ENCODE results near the gene HBM. TPM values are rescaled to one million over a fixed set of nuclear protein-coding genes. Genes with fewer than 3 reads are reported as not detected.

The HBM gene
- total RNA-seq (ENCODE audit: unreplicated experiment): not detected
- long read RNA-seq: 0 reads

DNA sequence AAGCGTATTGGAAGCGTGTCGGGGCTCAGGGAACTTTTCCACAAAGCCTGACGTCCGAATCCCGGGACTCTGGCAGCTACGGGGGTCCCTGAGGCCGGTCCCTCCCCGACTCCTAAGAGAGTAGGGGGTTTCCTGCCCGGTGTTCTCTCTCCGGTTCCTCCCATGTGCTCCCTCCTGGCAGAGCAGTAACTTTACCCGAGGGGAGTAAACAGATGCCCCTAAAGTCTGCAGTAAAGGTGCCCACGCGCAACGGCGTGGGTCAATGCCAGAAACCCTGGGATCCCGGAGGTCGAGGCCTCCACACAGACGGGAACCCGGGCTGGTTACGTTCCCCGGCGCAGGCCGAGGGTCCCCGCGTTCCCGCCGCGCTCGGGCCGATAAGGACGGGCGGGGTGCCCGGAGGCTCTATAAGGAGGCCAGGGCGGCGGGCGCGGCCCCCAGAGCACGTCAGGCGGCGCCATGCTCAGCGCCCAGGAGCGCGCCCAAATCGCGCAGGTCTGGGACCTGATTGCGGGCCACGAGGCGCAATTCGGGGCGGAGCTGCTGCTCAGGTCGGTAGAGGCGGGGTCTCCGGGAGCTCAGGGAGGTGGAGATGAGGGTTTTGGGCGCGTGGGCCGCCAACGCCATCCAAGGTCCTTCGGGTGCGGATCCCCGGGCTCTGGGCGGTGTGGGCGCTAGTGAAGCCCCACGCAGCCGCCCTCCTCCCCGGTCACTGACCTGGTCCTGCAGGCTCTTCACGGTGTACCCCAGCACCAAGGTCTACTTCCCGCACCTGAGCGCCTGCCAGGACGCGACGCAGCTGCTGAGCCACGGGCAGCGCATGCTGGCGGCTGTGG, at the start of gene HBM:
Gene HBM (plus strand): TSS at position 440 of the 836 bp plus-strand sequence. CDS start 20 bp downstream, at position 460.
- Mint-ChIP-seq H3K4me1 (ENCODE audit: unreplicated experiment) (no peaks in the 10 kb centered on the region), H3K36me3 (ENCODE audit: low read depth, unreplicated experiment) (peaks cover 1% of the 10 kb centered on the region), H3K4me3 (ENCODE audit: unreplicated experiment) (no peak within 1 kb of the TSS), H3K9me3 (ENCODE audit: unreplicated experiment) (no peaks in the 10 kb centered on the region), H3K27ac (ENCODE audit: unreplicated experiment) (no peak within 1 kb of the TSS), H3K27me3 (ENCODE audit: unreplicated experiment) (peaks cover 29% of the 10 kb centered on the region)
- TF ChIP-seq CTCF (IDR thresholded peaks at IDR 0.05; ENCODE audit: unreplicated experiment): no peak
- DNase-seq (ENCODE audit: low spot score): no peak

GRCh38 chr16:116015-116414, 49.8 kb upstream of the HBM start:
- peak overlapping the region; percentile 65 for H3K4me3 Mint-ChIP-seq (ENCODE audit: unreplicated experiment)
- no peak for TF ChIP-seq CTCF (IDR thresholded peaks at IDR 0.05; ENCODE audit: unreplicated experiment)
- H3K9me3 Mint-ChIP-seq (ENCODE audit: unreplicated experiment): no peaks in the 10 kb centered on the region
- peaks cover 16% of the 10 kb centered on the region for H3K36me3 Mint-ChIP-seq (ENCODE audit: low read depth, unreplicated experiment)
- DNase-seq (ENCODE audit: low spot score): no peak
- no peaks in the 10 kb centered on the region for H3K4me1 Mint-ChIP-seq (ENCODE audit: unreplicated experiment)
- no peaks in the 10 kb centered on the region for H3K27me3 Mint-ChIP-seq (ENCODE audit: unreplicated experiment)
- no peak overlapping the region for H3K27ac Mint-ChIP-seq (ENCODE audit: unreplicated experiment)

- Mint-ChIP-seq H3K27me3 (ENCODE audit: unreplicated experiment) (no peaks in the 10 kb centered on the region), H3K4me1 (ENCODE audit: unreplicated experiment) (no peaks in the 10 kb centered on the region), H3K27ac (ENCODE audit: unreplicated experiment) (no peak overlapping the region), H3K9me3 (ENCODE audit: unreplicated experiment) (no peaks in the 10 kb centered on the region), H3K4me3 (ENCODE audit: unreplicated experiment) (no peak overlapping the region), H3K36me3 (ENCODE audit: low read depth, unreplicated experiment) (peaks cover 16% of the 10 kb centered on the region)
- peak; percentile 75 for DNase-seq (ENCODE audit: low spot score)
- TF ChIP-seq CTCF (IDR thresholded peaks at IDR 0.05; ENCODE audit: unreplicated experiment): peak; percentile 89
Measured at GRCh38 chr16:117379-118365, 48.1 kb upstream of the HBM start.

- Mint-ChIP-seq H3K27ac (ENCODE audit: unreplicated experiment) (no peak overlapping the region), H3K36me3 (ENCODE audit: low read depth, unreplicated experiment) (peaks cover 22% of the 10 kb centered on the region), H3K4me3 (ENCODE audit: unreplicated experiment) (no peak overlapping the region), H3K27me3 (ENCODE audit: unreplicated experiment) (peaks cover 2% of the 10 kb centered on the region), H3K9me3 (ENCODE audit: unreplicated experiment) (no peaks in the 10 kb centered on the region), H3K4me1 (ENCODE audit: unreplicated experiment) (no peaks in the 10 kb centered on the region)
- DNase-seq (ENCODE audit: low spot score): no peak
- no peak for TF ChIP-seq CTCF (IDR thresholded peaks at IDR 0.05; ENCODE audit: unreplicated experiment)
Measured at GRCh38 chr16:118857-119256, 46.9 kb upstream of the HBM start.

Measured in endothelial cell (in vitro differentiated cells).